Measurements from ENCODE around the gene PPFIBP2. TPM values are rescaled to one million over a fixed set of nuclear protein-coding genes. Genes with fewer than 3 reads are reported as not detected.

PPFIBP2 gene
- total and polyA plus RNA-seq, 2 of the 13 experiments (the other 11 are each of a cell fraction or from before 2014, with no cell fraction given): 15.0 to 52.5 TPM

GRCh38 chr11:7665473-7666291, 151.9 kb downstream of the PPFIBP2 start (continued):
- TF ChIP-seq ZBTB40 (IDR thresholded peaks at IDR 0.05) (no peak), ZBTB40 (CRISPR knock-in tag; IDR thresholded peaks at IDR 0.05) (no peak), BCL3 (CRISPR knock-in tag; IDR thresholded peaks at IDR 0.05) (peak; percentile 39; the same call in 1 of the 2 replicates), TOPORS (CRISPR knock-in tag; IDR thresholded peaks at IDR 0.05) (no peak), RAD21 (CRISPR knock-in tag; IDR thresholded peaks at IDR 0.05) (peak; percentile 93), SP4 (CRISPR knock-in tag; IDR thresholded peaks at IDR 0.05) (peak; percentile 41; the same call in 1 of the 2 replicates), TRIM24 (CRISPR knock-in tag; IDR thresholded peaks at IDR 0.05) (no peak)
